Measurements from ENCODE around the gene CSE1L. TPM values are rescaled to one million over a fixed set of nuclear protein-coding genes. Genes with fewer than 3 reads are reported as not detected.
A peak's percentile ranks its signal among the peaks of the same experiment; 100 is the strongest.

Gene CSE1L
- total RNA-seq, 6 experiments from 2014 or later = 19.4 to 35.8 (median 21.6) TPM

GRCh38 chr20:49039854-49040253 lies 6.3 kb upstream of the CSE1L start:
- H3K36me3 ChIP-seq = peaks cover 0 to 13% (median 0%) of the 10 kb centered on the region in 4 donors
- H3K4me3 ChIP-seq = no peak overlapping the region
- no peaks in the 10 kb centered on the region for H3K9me3 ChIP-seq
- WGBS (ENCODE audit: insufficient coverage, low coverage, low lambda C conversion rate, missing lambda C conversion rate) = 79% methylated on average over 5 of the region's 5 CpGs
- H3K27me3 ChIP-seq = no peaks in the 10 kb centered on the region
- H3K27ac ChIP-seq = no peak overlapping the region
- H3K4me1 ChIP-seq = no peaks in the 10 kb centered on the region
- ATAC-seq (peak in 2 of 4 donors; percentile 13 to 40), DNase-seq (no peak)
- TF ChIP-seq POLR2A (IDR thresholded peaks at IDR 0.05) = no peak
- TF ChIP-seq, protein P1, sequence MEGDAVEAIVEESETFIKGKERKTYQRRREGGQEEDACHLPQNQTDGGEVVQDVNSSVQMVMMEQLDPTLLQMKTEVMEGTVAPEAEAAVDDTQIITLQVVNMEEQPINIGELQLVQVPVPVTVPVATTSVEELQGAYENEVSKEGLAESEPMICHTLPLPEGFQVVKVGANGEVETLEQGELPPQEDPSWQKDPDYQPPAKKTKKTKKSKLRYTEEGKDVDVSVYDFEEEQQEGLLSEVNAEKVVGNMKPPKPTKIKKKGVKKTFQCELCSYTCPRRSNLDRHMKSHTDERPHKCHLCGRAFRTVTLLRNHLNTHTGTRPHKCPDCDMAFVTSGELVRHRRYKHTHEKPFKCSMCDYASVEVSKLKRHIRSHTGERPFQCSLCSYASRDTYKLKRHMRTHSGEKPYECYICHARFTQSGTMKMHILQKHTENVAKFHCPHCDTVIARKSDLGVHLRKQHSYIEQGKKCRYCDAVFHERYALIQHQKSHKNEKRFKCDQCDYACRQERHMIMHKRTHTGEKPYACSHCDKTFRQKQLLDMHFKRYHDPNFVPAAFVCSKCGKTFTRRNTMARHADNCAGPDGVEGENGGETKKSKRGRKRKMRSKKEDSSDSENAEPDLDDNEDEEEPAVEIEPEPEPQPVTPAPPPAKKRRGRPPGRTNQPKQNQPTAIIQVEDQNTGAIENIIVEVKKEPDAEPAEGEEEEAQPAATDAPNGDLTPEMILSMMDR (IDR thresholded peaks at IDR 0.05) = no peak
- intact Hi-C loops (cut with DNase I) = no loop called here

DNA sequence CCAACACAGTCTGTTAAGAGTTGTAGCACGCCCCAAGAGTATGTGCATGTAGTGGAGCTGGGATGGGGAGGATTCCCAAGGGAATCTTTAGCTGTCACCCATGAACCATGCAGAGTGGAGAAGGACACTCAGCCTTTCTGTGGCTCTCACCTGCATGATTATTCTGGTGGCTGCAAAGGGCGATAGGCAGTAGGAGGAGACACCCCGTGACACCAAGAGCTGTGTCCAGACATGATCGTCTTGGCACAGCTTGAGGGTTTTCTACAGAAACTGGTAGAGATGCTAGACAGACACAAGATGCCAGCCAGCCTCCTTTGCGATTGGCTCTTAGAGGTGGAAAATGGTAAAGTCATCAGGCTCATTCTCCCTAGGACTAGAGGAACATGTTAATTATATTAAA lies 3.1 kb upstream of the CSE1L start:
- Histone ChIP-seq H3K9me3 (no peaks in the 10 kb centered on the region), H3K27ac (no peak overlapping the region), H3K4me3 (no peak overlapping the region), H3K27me3 (no peaks in the 10 kb centered on the region), H3K4me1 (peaks cover 0 to 8% (median 0%) of the 10 kb centered on the region in 4 donors), H3K36me3 (no peaks in the 10 kb centered on the region)
- DNase-seq (no peak), ATAC-seq (no peak)
- WGBS (ENCODE audit: insufficient coverage, low coverage, low lambda C conversion rate, missing lambda C conversion rate) = 90% methylated on average over 3 of the region's 5 CpGs
- TF ChIP-seq POLR2A (IDR thresholded peaks at IDR 0.05) = no peak
- TF ChIP-seq, protein P1 (IDR thresholded peaks at IDR 0.05) = no peak
- intact Hi-C loops (cut with DNase I) = no loop called here

DNA sequence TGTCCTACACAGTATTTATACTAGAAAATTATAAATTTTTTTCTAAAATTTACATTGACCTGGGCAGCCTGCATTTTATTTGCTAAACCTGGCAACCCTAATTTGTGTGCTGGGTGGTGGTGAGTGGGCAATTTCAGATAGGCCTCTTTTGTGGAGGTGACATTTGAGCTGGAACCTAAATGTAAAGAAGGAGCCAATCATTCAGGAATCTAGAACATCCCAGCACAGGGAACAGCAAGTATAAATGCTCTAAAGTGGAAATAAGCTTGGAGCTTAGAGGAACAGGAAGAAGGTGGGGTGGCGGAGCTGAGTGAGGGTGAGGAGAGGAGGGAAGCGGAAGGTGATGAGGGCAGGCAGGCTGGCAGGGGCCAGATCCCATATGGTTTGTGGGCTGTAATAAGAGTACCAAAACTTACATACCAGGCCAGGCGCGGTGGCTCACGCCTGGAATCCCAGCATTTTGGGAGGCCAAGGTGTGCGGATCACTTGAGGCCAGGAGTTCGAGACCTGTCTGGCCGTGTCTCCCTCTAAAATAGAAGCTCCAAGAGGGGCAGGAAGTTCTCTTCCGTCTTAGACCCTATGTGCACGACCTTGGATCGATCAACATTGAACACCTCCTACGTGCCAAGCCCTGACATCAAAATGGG lies 549 bp upstream of the CSE1L start:
- TF ChIP-seq, protein P1 (IDR thresholded peaks at IDR 0.05) = no peak
- TF ChIP-seq POLR2A (IDR thresholded peaks at IDR 0.05) = no peak
- 28% methylated on average over 4 of the region's 12 CpGs for WGBS (ENCODE audit: insufficient coverage, low coverage, low lambda C conversion rate, missing lambda C conversion rate)
- Histone ChIP-seq H3K4me1 (peaks cover 0 to 10% (median 0%) of the 10 kb centered on the region in 4 donors), H3K9me3 (no peaks in the 10 kb centered on the region), H3K27ac (peak overlapping the region; percentile 85 to 92 (median 90)), H3K4me3 (peak overlapping the region; percentile 98 to 100 (median 99)), H3K27me3 (no peaks in the 10 kb centered on the region), H3K36me3 (no peaks in the 10 kb centered on the region)
- peak; percentile 48 to 66 (median 62) for DNase-seq
- peak; percentile 11 to 27 (median 18) for ATAC-seq
- intact Hi-C loops (cut with DNase I) = no loop called here

- H3K4me1 ChIP-seq = peaks cover 0 to 15% (median 0%) of the 10 kb centered on the region in 4 donors
- 63% methylated on average over 1 of the region's 1 CpG for WGBS (ENCODE audit: insufficient coverage, low coverage, low lambda C conversion rate, missing lambda C conversion rate)
- TF ChIP-seq, protein P1 (IDR thresholded peaks at IDR 0.05) = peak in 1 of 4 donors; percentile 12
- no peak for TF ChIP-seq POLR2A (IDR thresholded peaks at IDR 0.05)
- H3K9me3 ChIP-seq = no peaks in the 10 kb centered on the region
- no peaks in the 10 kb centered on the region for H3K27me3 ChIP-seq
- H3K27ac ChIP-seq = no peak overlapping the region
- ATAC-seq (peak; percentile 40 to 59 (median 47)), DNase-seq (no peak)
- H3K36me3 ChIP-seq = peaks cover 0 to 4% (median 0%) of the 10 kb centered on the region in 4 donors
- no peak overlapping the region for H3K4me3 ChIP-seq
- intact Hi-C loops (cut with DNase I) = no loop called here
Observed at GRCh38 chr20:49052334-49052733, 6.2 kb downstream of the CSE1L start.
